Ascending aorta (tissue), 2 donors: Measurements from ENCODE around the gene SCN5A. TPM values are rescaled to one million over a fixed set of nuclear protein-coding genes. Genes with fewer than 3 reads are reported as not detected.
A peak's percentile ranks its signal among the peaks of the same experiment; 100 is the strongest.
"Not testable (repeated sequence)": the region's sequence is repeated elsewhere in the genome, so short reads cannot be mapped to it uniquely, and the experiment has no call there.

Experiments
- DNase-seq, 2 donors: peaks; one replicate each; pipeline ENCODE4 v3.0.0-alpha.2; 2019; ENCODE audit warnings: low spot score in 2 of 2
- H3K27ac ChIP-seq, 2 donors: fragments of 200-600 bp; sonication (generic); one replicate each; pipeline ENCODE4 v1.5.1; 2016 to 2017; ENCODE audit warnings: mild to moderate bottlenecking in 1 of 2
- H3K27me3 ChIP-seq: fragments of 200-600 bp; sonication (generic); one replicate; pipeline ENCODE4 v1.5.1; 2017
- H3K36me3 ChIP-seq, 2 donors: fragments of 200-600 bp; sonication (generic); one replicate each; pipeline ENCODE4 v1.5.1; 2016
- H3K4me1 ChIP-seq, 2 donors: fragments of 200-600 bp; sonication (generic); one replicate each; pipeline ENCODE4 v1.5.1; 2016 to 2017; ENCODE audit warnings: mild to moderate bottlenecking in 1 of 2
- H3K4me3 ChIP-seq, 2 donors: fragments of 200-600 bp; sonication (generic); one replicate each; pipeline ENCODE4 v1.5.1; 2016 to 2017; ENCODE audit warnings: mild to moderate bottlenecking in 1 of 2
- H3K9me3 ChIP-seq, 2 donors: fragments of 200-600 bp; sonication (generic); one replicate each; pipeline ENCODE4 v1.5.1; 2016
- CTCF ChIP-seq, 3 experiments: fragments of 200-600 bp in 2 of 3; fragments of 450-650 bp in 1 of 3; sonication (generic) in 2 of 3; IDR thresholded peaks; one replicate each; pipeline ENCODE4 v1.5.1; 2016 to 2019; ENCODE audit warnings: antibody characterized with exemption in 3 of 3, mild to moderate bottlenecking in 1 of 3, moderate library complexity in 1 of 3
- intact Hi-C: fragments of 100-400 bp; cut with DNase I; formaldehyde crosslinking; loops from one replicate; pipeline ENCODE4 v1.15.1; 2023
- total RNA-seq: library from RNA; depleted of rRNA; stranded (reverse); fragments of >200 nt; gene quantifications from one replicate; pipeline ENCODE4 v1.1.0, GENCODE V29; 2016

Gene SCN5A
- total RNA-seq, 1 donor from 2014 or later, result 2.7 TPM

GRCh38 chr3:38575279-38575843 lies 74.1 kb downstream of the SCN5A start:
- peaks cover 0 to 7% of the 10 kb centered on the region in 2 donors for H3K9me3 ChIP-seq
- intact Hi-C loops, result no loop called here
- no peaks in the 10 kb centered on the region for H3K4me1 ChIP-seq
- no peak for TF ChIP-seq CTCF (IDR thresholded peaks at IDR 0.05)
- DNase-seq, result peak in 1 of 2 donors; percentile 57
- H3K27me3 ChIP-seq, result no peaks in the 10 kb centered on the region
- no peak overlapping the region for H3K27ac ChIP-seq
- no peaks in the 10 kb centered on the region for H3K36me3 ChIP-seq
- no peak overlapping the region for H3K4me3 ChIP-seq

- peaks cover 0 to 7% of the 10 kb centered on the region in 2 donors for H3K9me3 ChIP-seq
- H3K27me3 ChIP-seq, result no peaks in the 10 kb centered on the region
- TF ChIP-seq CTCF (IDR thresholded peaks at IDR 0.05), result no peak
- H3K4me1 ChIP-seq, result no peaks in the 10 kb centered on the region
- intact Hi-C loops, result no loop called here
- no peak overlapping the region for H3K4me3 ChIP-seq
- H3K27ac ChIP-seq, result no peak overlapping the region
- no peak for DNase-seq
- no peaks in the 10 kb centered on the region for H3K36me3 ChIP-seq
These were observed 74.8 kb downstream of the SCN5A start for GRCh38 chr3:38574411-38575278.

GRCh38 chr3:38573556-38573955 lies 75.9 kb downstream of the SCN5A start:
- peak in 1 of 2 donors; percentile 39 for DNase-seq
- H3K4me3 ChIP-seq, result no peak overlapping the region
- peaks cover 0 to 7% of the 10 kb centered on the region in 2 donors for H3K9me3 ChIP-seq
- H3K27ac ChIP-seq, result no peak overlapping the region
- intact Hi-C loops, result no loop called here
- TF ChIP-seq CTCF (IDR thresholded peaks at IDR 0.05), result no peak
- H3K4me1 ChIP-seq, result no peaks in the 10 kb centered on the region
- no peaks in the 10 kb centered on the region for H3K27me3 ChIP-seq
- no peaks in the 10 kb centered on the region for H3K36me3 ChIP-seq

- intact Hi-C loops, result no loop called here
- no peak for DNase-seq
- no peak for TF ChIP-seq CTCF (IDR thresholded peaks at IDR 0.05)
- Histone ChIP-seq H3K4me1 (no peaks in the 10 kb centered on the region), H3K27me3 (no peaks in the 10 kb centered on the region), H3K4me3 (no peak overlapping the region), H3K36me3 (no peaks in the 10 kb centered on the region), H3K27ac (no peak overlapping the region), H3K9me3 (peaks cover 0 to 7% of the 10 kb centered on the region in 2 donors)
These were observed 76.4 kb downstream of the SCN5A start for GRCh38 chr3:38573111-38573510.

GRCh38 chr3:38567498-38567897 lies 82.0 kb downstream of the SCN5A start:
- Histone ChIP-seq H3K4me1 (no peaks in the 10 kb centered on the region), H3K27ac (no peak overlapping the region), H3K9me3 (no peaks in the 10 kb centered on the region), H3K4me3 (no peak overlapping the region), H3K27me3 (no peaks in the 10 kb centered on the region), H3K36me3 (no peaks in the 10 kb centered on the region)
- intact Hi-C loops, result no loop called here
- no peak for TF ChIP-seq CTCF (IDR thresholded peaks at IDR 0.05)
- no peak for DNase-seq

GRCh38 chr3:38566794-38567193 lies 82.7 kb downstream of the SCN5A start:
- not testable (repeated sequence) for H3K27me3 ChIP-seq, H3K4me1 ChIP-seq

More at GRCh38 chr3:38566794-38567193, 82.7 kb downstream of the SCN5A start:
- intact Hi-C loops, H3K9me3 ChIP-seq, H3K4me3 ChIP-seq, H3K27ac ChIP-seq, DNase-seq, H3K36me3 ChIP-seq: not testable (repeated sequence)
